ENCODE data around the gene DYNC1H1.

GRCh38 chr14:101920271-101920670 is 44.1 kb upstream of the DYNC1H1 start:
- TF ChIP-seq CTCF (conservative IDR thresholded peaks at IDR 0.05; ENCODE audit: low read depth, low read length) (no peak), EZH2 (IDR thresholded peaks at IDR 0.05; ENCODE audit: low read length, unreplicated experiment) (no peak), EZH2phosphoT487 (IDR thresholded peaks at IDR 0.05; ENCODE audit: borderline replicate concordance, low read length) (no peak)
